HTERT RPE-1 (cell line): ENCODE results near the gene ZNF343.
"Not testable (repeated sequence)": the region's sequence is repeated elsewhere in the genome, so short reads cannot be mapped to it uniquely, and the experiment has no call there.

Source experiments
- in situ Hi-C: fragments of 300-500 bp; cut with MboI; formaldehyde crosslinking; loops from 4 replicates; pipeline ENCODE4 v1.14.3; 2020; ENCODE audit warnings: low sequenced_read_pairs

The ZNF343 gene

GRCh38 chr20:2521369-2522305, 12.9 kb upstream of the ZNF343 start:
- in situ Hi-C loops = no loop called here

- in situ Hi-C loops = no loop called here
These were observed 11.9 kb upstream of the ZNF343 start for GRCh38 chr20:2520617-2521016.

GRCh38 chr20:2519115-2519809, 10.5 kb upstream of the ZNF343 start:
- in situ Hi-C loops = no loop called here

- in situ Hi-C loops = no loop called here
These were observed 9.8 kb upstream of the ZNF343 start for GRCh38 chr20:2518558-2518957.

GRCh38 chr20:2518096-2518495, 9.4 kb upstream of the ZNF343 start:
- in situ Hi-C loops = no loop called here

- in situ Hi-C loops = no loop called here
These were observed 7.7 kb upstream of the ZNF343 start for GRCh38 chr20:2516399-2516798.

- in situ Hi-C loops = no loop called here
These were observed 6.5 kb upstream of the ZNF343 start for GRCh38 chr20:2515203-2515602.

GRCh38 chr20:2509794-2510193, 1.1 kb upstream of the ZNF343 start:
- in situ Hi-C loops = no loop called here

- in situ Hi-C loops = no loop called here
These were observed 710 bp upstream of the ZNF343 start for GRCh38 chr20:2509468-2509781.

GRCh38 chr20:2507875-2508630, 662 bp downstream of the ZNF343 start:
- in situ Hi-C loops = no loop called here

GRCh38 chr20:2507464-2507863, 1.3 kb downstream of the ZNF343 start:
- in situ Hi-C loops = no loop called here

GRCh38 chr20:2506426-2506825, 2.3 kb downstream of the ZNF343 start:
- in situ Hi-C loops = not testable (repeated sequence)

GRCh38 chr20:2504803-2505202, 3.9 kb downstream of the ZNF343 start:
- in situ Hi-C loops = not testable (repeated sequence)

- in situ Hi-C loops = not testable (repeated sequence)
These were observed 5.8 kb downstream of the ZNF343 start for GRCh38 chr20:2502808-2503384.

GRCh38 chr20:2485661-2486060, 23.1 kb downstream of the ZNF343 start:
- in situ Hi-C loops = no loop called here

GRCh38 chr20:2485080-2485479, 23.6 kb downstream of the ZNF343 start:
- in situ Hi-C loops = no loop called here

GRCh38 chr20:2483504-2483903, 25.2 kb downstream of the ZNF343 start:
- in situ Hi-C loops = no loop called here

GRCh38 chr20:2480381-2480780, 28.3 kb downstream of the ZNF343 start:
- in situ Hi-C loops = no loop called here

GRCh38 chr20:2476742-2477615, 31.7 kb downstream of the ZNF343 start:
- in situ Hi-C loops = no loop called here
